PFSK-1 (cell line): ENCODE data around the gene PRDM16.

Experiments used
- FOXP2 ChIP-seq: optimal IDR thresholded peaks from 2 replicates; pipeline ENCODE3; 2011; ENCODE audit warnings: borderline replicate concordance, control low read depth, inconsistent platforms; ENCODE audit not compliant: insufficient read depth; ENCODE audit errors: extremely low read length, extremely low read depth
- POLR2AphosphoS5 ChIP-seq: IDR thresholded peaks from 2 replicates; pipeline ENCODE4 v1.6.1; 2012; ENCODE audit warnings: low read depth, mild to moderate bottlenecking, control low read depth, low read length, moderate library complexity
- SIN3A ChIP-seq: IDR thresholded peaks from 2 replicates; pipeline ENCODE4 v1.6.1; 2012; ENCODE audit warnings: mild to moderate bottlenecking, low read length, moderate library complexity, borderline replicate concordance; ENCODE audit not compliant: insufficient read depth
- TAF1 ChIP-seq: IDR thresholded peaks from 2 replicates; pipeline ENCODE4 v1.6.1; 2012; ENCODE audit warnings: low read length, control low read depth, borderline replicate concordance; ENCODE audit not compliant: insufficient read depth
- TF ChIP-seq, protein P1 (sequence below), 2 experiments: IDR thresholded peaks; 2 replicates each; pipeline versions ENCODE4 v1.6.1 to v1.8.0; 2011 to 2012; ENCODE audit warnings: low read depth in 2 of 2, low read length in 2 of 2, control low read depth in 1 of 2, inconsistent platforms in 1 of 2, mild to moderate bottlenecking in 1 of 2, moderate library complexity in 1 of 2; ENCODE audit not compliant: insufficient read depth in 1 of 2

The PRDM16 gene

DNA sequence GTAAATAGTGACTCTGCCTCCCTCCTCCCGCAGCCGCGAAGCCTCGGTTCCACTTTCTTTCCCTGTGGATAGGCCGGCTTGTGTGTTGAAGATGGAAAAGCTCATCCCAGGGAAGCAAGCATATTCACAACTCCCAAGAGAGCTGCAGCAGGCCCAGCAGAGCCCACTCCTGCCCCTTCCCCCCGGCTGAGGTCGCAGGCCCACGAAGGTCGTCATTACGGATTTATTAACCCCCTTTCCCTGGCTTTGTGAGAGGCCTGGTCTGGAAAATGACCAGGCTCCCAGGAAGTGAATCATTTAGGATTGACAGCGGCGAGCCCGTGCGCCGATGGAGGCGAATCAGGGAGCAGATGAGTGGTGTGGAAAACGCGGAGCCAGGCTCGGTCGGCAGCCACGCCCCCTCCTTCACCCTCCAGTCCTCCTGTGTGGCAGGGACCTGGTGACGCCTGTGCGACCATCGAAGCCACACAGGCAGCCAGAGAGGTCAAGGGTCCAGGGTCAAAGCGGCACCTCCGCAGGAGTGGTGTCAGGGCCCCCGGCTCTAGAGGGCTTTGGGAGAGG, 93.4 kb downstream of the PRDM16 start:
- TF ChIP-seq SIN3A, result no peak
- TF ChIP-seq, protein P1, sequence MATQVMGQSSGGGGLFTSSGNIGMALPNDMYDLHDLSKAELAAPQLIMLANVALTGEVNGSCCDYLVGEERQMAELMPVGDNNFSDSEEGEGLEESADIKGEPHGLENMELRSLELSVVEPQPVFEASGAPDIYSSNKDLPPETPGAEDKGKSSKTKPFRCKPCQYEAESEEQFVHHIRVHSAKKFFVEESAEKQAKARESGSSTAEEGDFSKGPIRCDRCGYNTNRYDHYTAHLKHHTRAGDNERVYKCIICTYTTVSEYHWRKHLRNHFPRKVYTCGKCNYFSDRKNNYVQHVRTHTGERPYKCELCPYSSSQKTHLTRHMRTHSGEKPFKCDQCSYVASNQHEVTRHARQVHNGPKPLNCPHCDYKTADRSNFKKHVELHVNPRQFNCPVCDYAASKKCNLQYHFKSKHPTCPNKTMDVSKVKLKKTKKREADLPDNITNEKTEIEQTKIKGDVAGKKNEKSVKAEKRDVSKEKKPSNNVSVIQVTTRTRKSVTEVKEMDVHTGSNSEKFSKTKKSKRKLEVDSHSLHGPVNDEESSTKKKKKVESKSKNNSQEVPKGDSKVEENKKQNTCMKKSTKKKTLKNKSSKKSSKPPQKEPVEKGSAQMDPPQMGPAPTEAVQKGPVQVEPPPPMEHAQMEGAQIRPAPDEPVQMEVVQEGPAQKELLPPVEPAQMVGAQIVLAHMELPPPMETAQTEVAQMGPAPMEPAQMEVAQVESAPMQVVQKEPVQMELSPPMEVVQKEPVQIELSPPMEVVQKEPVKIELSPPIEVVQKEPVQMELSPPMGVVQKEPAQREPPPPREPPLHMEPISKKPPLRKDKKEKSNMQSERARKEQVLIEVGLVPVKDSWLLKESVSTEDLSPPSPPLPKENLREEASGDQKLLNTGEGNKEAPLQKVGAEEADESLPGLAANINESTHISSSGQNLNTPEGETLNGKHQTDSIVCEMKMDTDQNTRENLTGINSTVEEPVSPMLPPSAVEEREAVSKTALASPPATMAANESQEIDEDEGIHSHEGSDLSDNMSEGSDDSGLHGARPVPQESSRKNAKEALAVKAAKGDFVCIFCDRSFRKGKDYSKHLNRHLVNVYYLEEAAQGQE (IDR thresholded peaks at IDR 0.05; ENCODE audit: insufficient read depth in 1 of 2, low read depth in 2 of 2, low read length in 2 of 2), result no peak
- TF ChIP-seq TAF1, result no peak
- TF ChIP-seq FOXP2, result no peak
- TF ChIP-seq POLR2AphosphoS5, result no peak

DNA sequence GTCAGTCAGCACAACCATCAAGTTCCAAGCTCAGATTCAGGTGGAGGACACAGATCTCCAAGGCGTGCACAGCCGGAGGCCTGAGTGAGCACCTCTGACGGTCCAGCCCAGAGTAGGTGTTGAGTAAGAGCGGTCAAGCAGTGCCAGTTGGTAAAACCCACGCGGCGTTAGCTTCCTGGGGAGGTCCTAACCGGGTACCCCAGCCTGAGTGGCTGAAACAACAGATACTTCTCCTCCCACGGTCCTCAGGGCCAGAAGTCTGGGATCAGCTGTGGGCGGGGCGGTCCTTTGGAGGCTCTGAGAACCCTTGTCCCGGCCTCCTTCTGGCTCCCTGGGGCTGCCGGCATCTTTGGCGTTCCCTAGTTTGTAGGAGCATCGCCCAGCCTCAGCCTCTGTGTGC, 94.4 kb downstream of the PRDM16 start:
- TF ChIP-seq FOXP2 (no peak), TAF1 (no peak), POLR2AphosphoS5 (no peak), SIN3A (no peak)
- TF ChIP-seq, protein P1 (IDR thresholded peaks at IDR 0.05; ENCODE audit: insufficient read depth in 1 of 2, low read depth in 2 of 2, low read length in 2 of 2), result no peak

DNA sequence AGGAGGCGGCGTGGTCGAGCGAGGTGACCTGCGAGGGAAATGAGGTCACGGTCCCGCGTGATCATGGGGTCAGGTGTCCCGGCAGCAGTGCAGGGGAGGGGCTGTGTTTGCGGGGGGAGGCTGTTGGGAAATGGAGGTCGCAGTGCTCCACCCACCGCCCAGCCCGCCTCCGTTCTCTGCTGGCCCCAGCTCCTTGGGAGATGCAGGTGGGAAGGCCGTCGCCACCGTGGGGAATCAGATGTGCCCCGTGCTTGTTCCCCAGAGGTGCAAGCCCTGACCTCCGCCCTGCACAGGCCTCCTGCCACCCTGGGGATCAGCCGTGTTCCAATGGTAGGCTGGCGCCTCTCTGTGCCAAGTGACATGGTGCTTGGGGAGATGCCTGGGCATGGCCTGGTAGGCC, 95.7 kb downstream of the PRDM16 start:
- TF ChIP-seq FOXP2, result no peak
- TF ChIP-seq TAF1, result no peak
- no peak for TF ChIP-seq SIN3A
- TF ChIP-seq POLR2AphosphoS5, result no peak
- TF ChIP-seq, protein P1 (IDR thresholded peaks at IDR 0.05; ENCODE audit: insufficient read depth in 1 of 2, low read depth in 2 of 2, low read length in 2 of 2), result no peak

DNA sequence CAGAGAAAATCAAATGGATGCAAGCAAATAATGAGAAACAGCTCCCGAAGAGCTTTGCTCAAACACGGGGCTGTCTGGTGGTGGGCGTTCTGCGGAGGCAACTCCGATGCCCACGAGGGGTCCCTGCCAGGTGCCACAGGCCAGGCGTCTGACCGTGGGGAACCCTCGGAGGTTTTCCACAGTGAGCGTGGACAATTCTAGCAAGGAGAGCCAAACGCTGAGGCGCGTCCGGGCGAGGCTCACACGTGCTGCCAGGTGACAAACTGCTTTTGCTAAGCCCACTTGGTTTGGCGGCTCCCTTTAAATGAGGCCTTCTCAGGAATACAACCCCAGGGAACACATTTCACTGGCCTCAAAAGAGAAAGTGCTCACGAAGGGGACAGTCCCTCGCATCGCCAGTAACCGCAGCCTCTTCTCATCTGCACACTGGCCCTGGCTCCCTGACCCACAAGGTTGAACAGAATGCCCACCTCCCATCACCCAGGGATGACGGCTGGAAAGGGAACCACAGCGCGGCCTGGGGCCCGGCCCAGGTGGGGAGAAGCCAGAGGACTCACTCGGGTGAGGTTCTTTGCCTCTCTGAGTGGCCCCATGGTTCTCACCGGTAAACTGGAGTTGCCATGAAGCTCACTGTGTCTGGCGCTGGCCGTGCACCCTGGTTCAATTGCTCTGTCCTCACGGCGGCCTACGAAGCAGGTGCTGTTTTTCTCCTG, 97.4 kb downstream of the PRDM16 start:
- TF ChIP-seq, protein P1 (IDR thresholded peaks at IDR 0.05; ENCODE audit: insufficient read depth in 1 of 2, low read depth in 2 of 2, low read length in 2 of 2), result no peak
- TF ChIP-seq POLR2AphosphoS5 (no peak), TAF1 (no peak), SIN3A (no peak), FOXP2 (no peak)

DNA sequence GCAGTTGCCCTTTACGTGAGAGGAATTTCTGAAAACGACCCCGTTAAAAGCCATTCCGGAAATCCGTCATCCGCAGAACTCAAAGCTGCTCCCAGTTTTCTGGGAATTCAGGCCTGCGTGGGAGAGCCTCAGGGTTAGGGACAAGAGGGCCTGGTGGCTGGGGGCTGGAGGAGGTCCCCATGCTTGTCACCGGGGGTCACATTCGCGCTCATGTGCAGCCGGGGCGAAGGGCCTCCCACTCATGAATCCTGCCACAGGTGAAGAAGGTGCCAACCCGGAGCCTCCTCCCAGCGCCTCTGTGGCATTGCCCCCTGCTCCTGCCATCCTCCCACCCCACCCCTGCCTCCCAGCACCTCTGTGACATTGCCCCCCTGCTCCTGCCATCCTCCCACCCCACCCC, 98.3 kb downstream of the PRDM16 start:
- TF ChIP-seq TAF1 (no peak), FOXP2 (no peak), SIN3A (no peak), POLR2AphosphoS5 (no peak)
- TF ChIP-seq, protein P1 (IDR thresholded peaks at IDR 0.05; ENCODE audit: insufficient read depth in 1 of 2, low read depth in 2 of 2, low read length in 2 of 2), result no peak
